ENCODE measurements around the gene LRRC23.
"Not testable (repeated sequence)": the region's sequence is repeated elsewhere in the genome, so short reads cannot be mapped to it uniquely, and the experiment has no call there.

DNA sequence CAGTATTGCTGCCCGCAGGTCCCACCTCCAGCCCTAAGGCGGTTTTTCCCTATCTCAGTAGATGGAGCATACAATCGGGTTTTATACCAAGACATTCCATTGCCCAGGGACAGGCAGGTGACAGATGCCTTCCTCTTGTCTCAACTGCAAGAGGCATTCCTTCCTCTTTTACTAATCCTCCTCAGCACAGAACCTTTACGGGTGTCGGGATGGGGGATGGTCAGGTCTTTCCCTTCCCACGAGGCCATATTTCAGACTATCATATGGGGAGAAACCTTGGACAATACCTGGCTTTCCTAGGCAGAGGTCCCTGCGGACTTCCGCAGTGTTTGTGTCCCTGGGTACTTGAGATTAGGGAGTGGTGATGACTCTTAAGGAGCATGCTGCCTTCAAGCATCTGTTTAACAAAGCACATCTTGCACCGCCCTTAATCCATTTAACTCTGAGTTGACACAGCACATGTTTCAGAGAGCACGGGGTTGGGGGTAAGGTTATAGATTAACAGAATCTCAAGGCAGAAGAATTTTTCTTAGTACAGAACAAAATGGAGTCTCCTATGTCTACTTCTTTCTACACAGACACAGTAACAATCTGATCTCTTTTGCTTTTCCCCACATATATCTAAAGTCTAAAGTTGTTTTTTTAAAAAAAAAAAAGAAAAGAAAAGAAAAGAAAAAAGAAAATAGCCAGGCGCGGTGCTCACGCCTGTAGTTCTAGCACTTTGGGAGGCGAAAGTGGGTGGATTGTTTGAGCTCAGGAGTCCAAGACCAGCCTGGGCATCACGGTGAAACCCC lies 18.2 kb upstream of the LRRC23 start:
- TF ChIP-seq, protein P1, sequence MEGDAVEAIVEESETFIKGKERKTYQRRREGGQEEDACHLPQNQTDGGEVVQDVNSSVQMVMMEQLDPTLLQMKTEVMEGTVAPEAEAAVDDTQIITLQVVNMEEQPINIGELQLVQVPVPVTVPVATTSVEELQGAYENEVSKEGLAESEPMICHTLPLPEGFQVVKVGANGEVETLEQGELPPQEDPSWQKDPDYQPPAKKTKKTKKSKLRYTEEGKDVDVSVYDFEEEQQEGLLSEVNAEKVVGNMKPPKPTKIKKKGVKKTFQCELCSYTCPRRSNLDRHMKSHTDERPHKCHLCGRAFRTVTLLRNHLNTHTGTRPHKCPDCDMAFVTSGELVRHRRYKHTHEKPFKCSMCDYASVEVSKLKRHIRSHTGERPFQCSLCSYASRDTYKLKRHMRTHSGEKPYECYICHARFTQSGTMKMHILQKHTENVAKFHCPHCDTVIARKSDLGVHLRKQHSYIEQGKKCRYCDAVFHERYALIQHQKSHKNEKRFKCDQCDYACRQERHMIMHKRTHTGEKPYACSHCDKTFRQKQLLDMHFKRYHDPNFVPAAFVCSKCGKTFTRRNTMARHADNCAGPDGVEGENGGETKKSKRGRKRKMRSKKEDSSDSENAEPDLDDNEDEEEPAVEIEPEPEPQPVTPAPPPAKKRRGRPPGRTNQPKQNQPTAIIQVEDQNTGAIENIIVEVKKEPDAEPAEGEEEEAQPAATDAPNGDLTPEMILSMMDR (IDR thresholded peaks at IDR 0.05), result not testable (repeated sequence)
- TF ChIP-seq RAD21 (conservative IDR thresholded peaks at IDR 0.05 in 1 of 2, IDR thresholded peaks at IDR 0.05 in 1 of 2); CHD2 (IDR thresholded peaks at IDR 0.05; ENCODE audit: low read length, partially characterized antibody); POLR2A (IDR thresholded peaks at IDR 0.05; ENCODE audit: low read length); POLR2AphosphoS2 (conservative IDR thresholded peaks at IDR 0.05; ENCODE audit: low read length); TFCP2L1 (CRISPR knock-in tag; IDR thresholded peaks at IDR 0.05); EP300 (IDR thresholded peaks at IDR 0.05); RNF2 (IDR thresholded peaks at IDR 0.05; ENCODE audit: borderline replicate concordance, low read depth); RFX5 (IDR thresholded peaks at IDR 0.05): not testable (repeated sequence)
- TF ChIP-seq, protein P2, sequence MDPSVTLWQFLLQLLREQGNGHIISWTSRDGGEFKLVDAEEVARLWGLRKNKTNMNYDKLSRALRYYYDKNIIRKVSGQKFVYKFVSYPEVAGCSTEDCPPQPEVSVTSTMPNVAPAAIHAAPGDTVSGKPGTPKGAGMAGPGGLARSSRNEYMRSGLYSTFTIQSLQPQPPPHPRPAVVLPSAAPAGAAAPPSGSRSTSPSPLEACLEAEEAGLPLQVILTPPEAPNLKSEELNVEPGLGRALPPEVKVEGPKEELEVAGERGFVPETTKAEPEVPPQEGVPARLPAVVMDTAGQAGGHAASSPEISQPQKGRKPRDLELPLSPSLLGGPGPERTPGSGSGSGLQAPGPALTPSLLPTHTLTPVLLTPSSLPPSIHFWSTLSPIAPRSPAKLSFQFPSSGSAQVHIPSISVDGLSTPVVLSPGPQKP (IDR thresholded peaks at IDR 0.05; ENCODE audit: low read depth, low read length), result not testable (repeated sequence)
- TF ChIP-seq, protein P3, sequence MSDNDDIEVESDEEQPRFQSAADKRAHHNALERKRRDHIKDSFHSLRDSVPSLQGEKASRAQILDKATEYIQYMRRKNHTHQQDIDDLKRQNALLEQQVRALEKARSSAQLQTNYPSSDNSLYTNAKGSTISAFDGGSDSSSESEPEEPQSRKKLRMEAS (IDR thresholded peaks at IDR 0.05), result peak; percentile 51; the same call in 1 of the 2 replicates
- TF ChIP-seq, protein P4, sequence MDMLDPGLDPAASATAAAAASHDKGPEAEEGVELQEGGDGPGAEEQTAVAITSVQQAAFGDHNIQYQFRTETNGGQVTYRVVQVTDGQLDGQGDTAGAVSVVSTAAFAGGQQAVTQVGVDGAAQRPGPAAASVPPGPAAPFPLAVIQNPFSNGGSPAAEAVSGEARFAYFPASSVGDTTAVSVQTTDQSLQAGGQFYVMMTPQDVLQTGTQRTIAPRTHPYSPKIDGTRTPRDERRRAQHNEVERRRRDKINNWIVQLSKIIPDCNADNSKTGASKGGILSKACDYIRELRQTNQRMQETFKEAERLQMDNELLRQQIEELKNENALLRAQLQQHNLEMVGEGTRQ (IDR thresholded peaks at IDR 0.05), result not testable (repeated sequence)

All from A549 (cell line).